Activated naive CD4-positive, alpha-beta T cell treated with anti-CD3 and anti-CD28 coated beads, Interleukin-2, amount 10 ng/mL, durations not matched to agents 7 days and 5 days (primary cell): ENCODE measurements around the gene MECP2.
"Not testable (repeated sequence)": the region's sequence is repeated elsewhere in the genome, so short reads cannot be mapped to it uniquely, and the experiment has no call there.

ENCODE experiments used
- CTCF ChIA-PET: fragments of 350-600 bp; sonication (Branson Sonifier 250); formaldehyde crosslinking; loops from one replicate; lab custom pipeline; 2021; ENCODE audit warnings: antibody characterized with exemption; lab: Charles Lee
- DNase-seq: peaks from one replicate; pipeline ENCODE4 v3.0.0-alpha.2; 2020
- H3K27ac Mint-ChIP-seq: one replicate; pipeline ENCODE4 v1.8.0; 2021; ENCODE audit warnings: mild to moderate bottlenecking, moderate library complexity, mixed read lengths
- H3K27me3 Mint-ChIP-seq: one replicate; pipeline ENCODE4 v1.8.0; 2021; ENCODE audit warnings: mild to moderate bottlenecking, mixed read lengths
- H3K36me3 Mint-ChIP-seq: one replicate; pipeline ENCODE4 v1.8.0; 2021; ENCODE audit warnings: mixed read lengths
- H3K4me1 Mint-ChIP-seq: one replicate; pipeline ENCODE4 v1.8.0; 2021; ENCODE audit warnings: mixed read lengths
- H3K4me3 Mint-ChIP-seq: one replicate; pipeline ENCODE4 v1.8.0; 2021; ENCODE audit warnings: mild to moderate bottlenecking, moderate library complexity, mixed read lengths
- H3K9me3 Mint-ChIP-seq: one replicate; pipeline ENCODE4 v1.8.0; 2021; ENCODE audit warnings: mixed read lengths

MECP2 gene

DNA sequence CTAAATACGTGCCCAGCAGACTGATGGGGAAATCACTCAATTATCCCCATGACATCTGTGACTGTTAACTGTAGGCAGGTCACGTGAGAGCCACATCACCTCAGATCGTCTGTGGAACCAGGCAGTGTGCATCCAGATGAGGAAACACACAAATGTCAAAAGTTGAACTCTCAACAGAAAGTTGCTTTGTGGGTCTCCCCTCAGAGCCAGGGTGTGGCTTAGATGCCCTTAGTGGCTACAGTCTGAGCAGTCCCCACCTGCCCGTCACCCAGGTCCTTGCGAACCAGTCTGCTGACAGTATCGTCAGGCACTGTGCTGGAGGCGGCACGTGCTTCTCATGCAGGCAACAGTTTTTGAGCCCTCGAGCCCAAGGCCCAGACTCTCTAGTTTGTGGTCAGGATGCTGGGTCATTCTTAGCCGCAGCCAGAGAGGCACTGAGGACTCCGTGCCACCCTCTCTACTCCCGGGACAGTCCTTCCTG, 114.2 kb downstream of the MECP2 start:
- no peaks in the 10 kb centered on the region for H3K9me3 Mint-ChIP-seq
- CTCF ChIA-PET, result no interaction called here
- peak overlapping the region; percentile 99 for H3K27ac Mint-ChIP-seq
- H3K4me3 Mint-ChIP-seq, result peak overlapping the region; percentile 47
- peaks cover 66% of the 10 kb centered on the region for H3K4me1 Mint-ChIP-seq
- no peaks in the 10 kb centered on the region for H3K27me3 Mint-ChIP-seq
- H3K36me3 Mint-ChIP-seq, result peaks cover 8% of the 10 kb centered on the region
- no peak for DNase-seq

DNA sequence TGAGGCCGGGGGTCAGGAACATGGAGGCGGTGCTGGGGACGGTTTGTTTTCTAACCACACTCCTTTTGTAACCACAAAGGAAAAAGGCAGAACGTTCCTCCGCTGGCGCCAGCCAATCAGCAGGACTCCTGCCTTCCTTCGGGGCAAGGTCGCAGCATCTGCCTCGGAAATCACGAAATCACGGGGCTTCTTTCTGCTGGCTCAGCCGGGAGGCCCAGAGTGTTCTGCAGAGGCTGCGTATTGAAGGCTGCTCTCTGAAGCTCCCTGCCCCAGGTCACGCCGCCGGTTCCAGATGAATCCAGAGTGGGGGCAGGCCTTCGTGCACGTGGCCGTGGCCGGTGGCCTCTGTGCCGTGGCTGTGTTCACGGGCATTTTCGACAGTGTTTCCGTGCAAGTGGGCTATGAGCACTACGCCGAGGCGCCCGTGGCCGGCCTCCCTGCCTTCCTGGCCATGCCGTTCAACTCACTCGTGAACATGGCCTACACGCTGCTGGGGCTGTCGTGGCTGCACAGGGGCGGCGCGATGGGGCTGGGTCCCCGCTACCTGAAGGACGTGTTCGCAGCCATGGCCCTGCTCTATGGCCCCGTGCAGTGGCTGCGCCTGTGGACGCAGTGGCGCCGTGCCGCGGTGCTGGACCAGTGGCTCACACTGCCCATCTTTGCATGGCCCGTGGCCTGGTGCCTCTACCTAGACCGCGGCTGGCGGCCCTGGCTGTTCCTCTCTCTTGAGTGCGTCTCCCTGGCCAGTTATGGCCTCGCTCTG, 115.6 kb downstream of the MECP2 start:
- peak overlapping the region; percentile 99 for H3K27ac Mint-ChIP-seq
- peak; percentile 80 for DNase-seq
- no peaks in the 10 kb centered on the region for H3K27me3 Mint-ChIP-seq
- peaks cover 61% of the 10 kb centered on the region for H3K4me1 Mint-ChIP-seq
- H3K9me3 Mint-ChIP-seq, result no peaks in the 10 kb centered on the region
- CTCF ChIA-PET, result interaction anchor here (0.7 to 1.6 kb wide), 2 partner anchors 11 to 37 kb away, joined by 4 read pairs; partner anchors contain the start of gene HCFC1
- H3K36me3 Mint-ChIP-seq, result peaks cover 8% of the 10 kb centered on the region
- peak overlapping the region; percentile 49 for H3K4me3 Mint-ChIP-seq

DNA sequence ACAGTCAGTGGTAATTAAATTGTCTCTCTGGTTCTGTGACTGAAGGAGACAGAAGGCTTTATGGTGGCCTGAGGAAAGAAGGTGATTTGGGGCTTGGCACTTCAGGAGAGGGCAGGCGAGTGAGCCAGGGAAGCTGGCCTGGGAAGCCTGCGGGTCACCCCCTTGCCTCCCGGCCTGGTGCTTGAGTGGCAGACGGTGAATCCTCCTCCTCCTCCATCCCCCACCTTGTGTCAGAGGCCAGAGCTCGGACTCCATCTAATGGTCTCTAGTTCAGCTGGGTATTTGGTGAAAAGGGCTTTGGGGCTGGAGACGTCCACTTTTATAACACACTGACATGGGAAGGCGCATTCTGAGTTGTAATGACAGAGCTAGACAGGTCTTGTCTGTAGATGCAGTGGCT, 116.3 kb downstream of the MECP2 start:
- peaks cover 8% of the 10 kb centered on the region for H3K36me3 Mint-ChIP-seq
- H3K4me3 Mint-ChIP-seq, result peak overlapping the region; percentile 49
- H3K4me1 Mint-ChIP-seq, result peaks cover 58% of the 10 kb centered on the region
- H3K27ac Mint-ChIP-seq, result peak overlapping the region; percentile 99
- DNase-seq, result no peak
- CTCF ChIA-PET, result interaction anchor here (0.7 to 1.6 kb wide), 2 partner anchors 10 to 38 kb away, joined by 4 read pairs; partner anchors contain the start of gene HCFC1
- no peaks in the 10 kb centered on the region for H3K27me3 Mint-ChIP-seq
- H3K9me3 Mint-ChIP-seq, result no peaks in the 10 kb centered on the region

DNA sequence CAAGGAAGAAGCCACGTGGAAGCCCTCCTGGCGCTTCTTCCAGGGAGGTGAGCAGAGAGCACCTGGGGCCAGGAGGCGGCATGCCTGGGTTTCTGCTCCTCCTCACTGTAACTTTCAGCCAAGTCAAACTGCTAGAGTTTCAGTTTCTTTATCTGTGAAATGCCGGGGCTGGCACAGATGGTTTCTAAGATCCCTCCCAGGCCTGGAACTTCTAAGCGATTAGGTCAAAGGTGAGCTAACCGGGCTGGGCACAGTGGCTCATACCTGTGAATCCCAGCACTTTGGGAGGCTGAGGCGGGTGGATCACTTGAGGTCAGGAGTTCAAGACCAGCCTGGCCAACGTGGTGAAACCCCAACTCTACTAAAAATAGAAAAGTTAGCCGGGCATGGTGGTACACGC, 117.1 kb downstream of the MECP2 start:
- H3K36me3 Mint-ChIP-seq, result peaks cover 10% of the 10 kb centered on the region
- H3K4me1 Mint-ChIP-seq, result peaks cover 55% of the 10 kb centered on the region
- CTCF ChIA-PET, result interaction anchor here (1.6 kb wide), 1 partner anchor 38 kb away, joined by 4 read pairs; no protein-coding TSS in a partner anchor
- H3K9me3 Mint-ChIP-seq, H3K27me3 Mint-ChIP-seq: not testable (repeated sequence)
- peak overlapping the region; percentile 66 for H3K4me3 Mint-ChIP-seq
- peak; percentile 53 for DNase-seq
- peak overlapping the region; percentile 99 for H3K27ac Mint-ChIP-seq

DNA sequence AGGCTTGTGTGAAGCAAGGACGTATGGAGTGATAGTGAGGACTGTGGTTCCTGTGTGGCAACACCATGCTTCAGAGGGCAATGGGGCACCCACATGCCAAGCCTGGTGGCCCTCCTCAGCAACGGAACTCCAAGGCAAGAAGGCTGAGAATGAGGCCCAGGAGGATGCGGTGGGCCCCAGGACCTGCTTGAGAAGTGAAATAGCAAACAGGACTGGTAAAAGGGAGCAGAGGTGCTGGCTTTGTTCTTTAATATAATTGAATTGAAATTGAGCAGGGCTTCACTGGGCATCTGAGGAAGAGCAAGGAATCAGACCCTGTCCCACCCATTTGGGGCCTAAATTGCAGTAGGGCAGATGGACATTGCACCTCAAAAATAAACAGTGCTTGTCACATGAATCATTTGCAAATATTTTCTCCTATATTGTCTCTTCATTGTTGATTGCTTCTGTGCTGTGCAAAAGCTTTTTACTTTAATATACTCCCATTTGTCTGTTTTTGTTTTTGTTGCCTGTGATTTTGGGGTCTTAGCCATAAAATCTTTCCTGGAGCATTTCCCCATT, 122.7 kb downstream of the MECP2 start:
- CTCF ChIA-PET, result interaction anchor here (1.3 kb wide), 1 partner anchor 9 kb away, joined by 3 read pairs; no protein-coding TSS in a partner anchor
- H3K4me1 Mint-ChIP-seq, result peaks cover 23% of the 10 kb centered on the region
- peak overlapping the region; percentile 99 for H3K27ac Mint-ChIP-seq

DNA sequence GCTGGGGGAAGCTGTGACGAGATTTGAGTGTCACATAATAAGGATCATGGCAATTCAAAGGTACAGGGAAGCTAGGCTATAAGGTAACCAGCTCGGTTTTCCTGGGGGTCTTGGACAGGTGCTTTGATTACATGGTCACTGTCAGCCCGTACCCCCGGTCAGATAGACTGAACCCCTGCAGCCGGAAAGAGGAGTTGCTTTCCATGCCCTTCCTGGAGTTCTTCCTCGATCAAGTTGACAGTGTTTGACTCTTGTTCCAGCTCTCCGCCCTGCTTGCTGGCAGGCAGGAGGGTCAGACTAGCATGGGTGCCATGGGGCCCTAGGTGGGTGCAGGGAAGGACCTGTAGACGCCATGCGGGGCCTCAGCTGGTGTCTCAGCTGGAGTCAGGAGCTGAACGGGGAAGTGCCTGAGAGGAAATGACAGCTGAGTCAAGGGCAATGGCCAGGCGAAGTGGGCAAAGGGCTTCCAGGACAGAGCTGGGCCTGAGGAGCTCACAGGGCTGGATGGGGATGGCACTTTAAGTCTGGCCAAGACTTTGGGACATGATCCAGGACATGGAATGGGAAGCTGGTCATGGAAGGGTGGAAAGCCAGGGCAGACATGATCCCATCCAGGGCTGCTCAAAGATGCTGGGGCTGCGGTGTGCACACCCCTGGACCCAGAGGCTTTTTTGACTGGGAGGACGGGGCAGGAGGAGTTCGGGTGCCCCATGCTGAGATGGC, 123.4 kb downstream of the MECP2 start:
- CTCF ChIA-PET, result interaction anchor here (0.6 to 1.3 kb wide), 2 partner anchors 10 to 49 kb away, joined by 3 read pairs; no protein-coding TSS in a partner anchor
- Mint-ChIP-seq H3K9me3 (no peaks in the 10 kb centered on the region), H3K36me3 (peaks cover 15% of the 10 kb centered on the region), H3K4me3 (peak overlapping the region; percentile 89), H3K27me3 (no peaks in the 10 kb centered on the region), H3K4me1 (peaks cover 23% of the 10 kb centered on the region), H3K27ac (peak overlapping the region; percentile 99)
- no peak for DNase-seq

More for the DNA sequence above, 122.7 kb downstream of the MECP2 start:
- DNase-seq, result no peak
- H3K9me3 Mint-ChIP-seq, result no peaks in the 10 kb centered on the region
- no peak overlapping the region for H3K4me3 Mint-ChIP-seq
- H3K27me3 Mint-ChIP-seq, result no peaks in the 10 kb centered on the region
- peaks cover 10% of the 10 kb centered on the region for H3K36me3 Mint-ChIP-seq

DNA sequence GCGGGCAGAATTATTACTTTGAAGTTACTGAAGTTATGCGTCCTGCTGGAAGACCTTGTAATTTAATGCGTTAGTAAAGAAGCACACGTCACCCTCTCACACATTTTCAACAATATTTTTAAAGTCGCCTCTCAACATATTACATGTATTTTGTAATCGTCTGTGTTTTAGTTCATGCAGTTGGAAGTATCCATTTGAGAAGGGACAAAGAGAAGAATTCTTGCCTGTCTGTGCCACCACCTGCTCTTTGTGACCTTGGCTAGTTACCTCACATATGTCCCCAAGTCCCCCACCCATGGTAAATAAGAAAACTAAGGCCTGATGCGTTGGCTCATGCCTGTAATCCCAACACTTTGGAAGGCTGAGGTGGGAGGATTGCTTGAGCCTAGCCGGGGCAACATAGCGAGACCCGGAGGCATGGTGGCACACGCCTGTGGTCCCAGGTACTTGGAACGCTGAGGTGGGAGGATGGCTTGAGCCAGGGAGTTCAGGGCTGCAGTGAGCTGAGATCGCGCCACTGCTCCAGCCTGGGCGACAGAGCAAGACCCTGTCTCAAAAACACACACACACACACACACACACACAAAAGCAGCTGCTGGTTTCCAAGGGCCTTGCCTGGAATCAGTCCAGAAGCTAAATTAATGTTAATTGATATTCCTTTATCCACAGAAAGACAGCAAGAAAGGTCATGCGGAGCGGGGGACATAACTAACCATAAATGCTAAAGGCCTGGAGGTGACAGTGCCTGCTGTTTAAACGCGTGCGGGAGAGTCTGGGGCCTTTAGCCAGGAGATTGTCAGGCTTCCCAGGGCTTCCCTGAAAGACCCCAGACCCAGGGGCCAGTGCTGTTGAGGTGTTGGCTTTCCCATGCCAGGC, 124.2 kb downstream of the MECP2 start:
- CTCF ChIA-PET, result interaction anchor here (0.6 to 1.3 kb wide), 2 partner anchors 11 to 48 kb away, joined by 3 read pairs; no protein-coding TSS in a partner anchor

DNA sequence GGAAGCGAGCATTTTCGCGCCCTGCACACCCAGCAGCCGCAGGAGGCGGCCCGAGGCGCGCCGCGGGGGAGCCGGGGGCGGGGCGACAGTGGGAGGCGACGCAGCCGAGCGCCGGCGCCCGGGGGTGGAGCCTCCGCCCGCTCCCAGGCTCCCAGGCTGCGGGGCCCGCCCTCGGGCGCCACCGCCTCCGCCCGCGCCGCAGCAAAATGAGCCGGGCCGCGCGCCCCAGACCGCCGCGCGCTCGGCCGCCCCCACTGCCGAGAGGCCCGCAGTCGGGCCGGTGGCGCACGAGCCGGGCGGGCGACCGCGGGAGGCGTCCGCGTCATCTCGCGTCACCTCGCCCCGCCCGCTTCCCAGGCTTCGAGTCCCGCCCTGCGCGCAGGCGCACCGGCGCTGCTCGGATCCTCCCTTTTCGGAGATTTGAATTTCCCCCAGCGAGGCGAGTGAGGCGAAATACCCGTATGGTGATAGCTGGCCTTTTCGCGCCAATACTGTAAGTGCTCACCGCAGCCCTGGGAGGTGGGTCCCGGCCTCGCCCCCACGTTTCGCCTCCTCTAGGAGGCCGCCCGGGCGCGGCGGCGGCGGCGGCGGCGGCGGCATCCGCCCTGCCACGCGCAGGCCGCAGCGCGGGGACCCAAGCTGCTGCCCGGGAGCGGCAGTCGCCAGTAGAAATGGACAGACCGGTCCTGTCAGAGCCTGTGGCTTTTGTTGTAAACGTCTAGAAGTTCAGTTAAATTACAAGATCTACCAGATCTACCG, 125.0 kb downstream of the MECP2 start, which contains the start of gene TMEM187:
TMEM187 (plus strand) TSS at position 387 of the 759 bp plus-strand sequence. CDS start 9,309 bp downstream, outside the sequence.
- peaks cover 29% of the 10 kb centered on the region for H3K4me1 Mint-ChIP-seq
- peaks cover 27% of the 10 kb centered on the region for H3K36me3 Mint-ChIP-seq
- CTCF ChIA-PET, result no interaction called here
- peak within 1 kb of the TSS; percentile 100 for H3K4me3 Mint-ChIP-seq
- H3K27ac Mint-ChIP-seq, result peak within 1 kb of the TSS; percentile 100
- H3K27me3 Mint-ChIP-seq, result no peaks in the 10 kb centered on the region
- DNase-seq, result peak; percentile 91
- no peaks in the 10 kb centered on the region for H3K9me3 Mint-ChIP-seq

More for the DNA sequence above, 124.2 kb downstream of the MECP2 start:
- H3K4me1 Mint-ChIP-seq, result peaks cover 23% of the 10 kb centered on the region
- H3K27me3 Mint-ChIP-seq, result no peaks in the 10 kb centered on the region
- H3K4me3 Mint-ChIP-seq, result peak overlapping the region; percentile 89
- no peak for DNase-seq
- peaks cover 19% of the 10 kb centered on the region for H3K36me3 Mint-ChIP-seq
- H3K9me3 Mint-ChIP-seq, result no peaks in the 10 kb centered on the region
- H3K27ac Mint-ChIP-seq, result peak overlapping the region; percentile 99
